GM21576 (cell line): ENCODE results near the gene STX10.
"Not testable (repeated sequence)": the region's sequence is repeated elsewhere in the genome, so short reads cannot be mapped to it uniquely, and the experiment has no call there.

Experiments
- ATAC-seq: cut with Tn5 transposase; IDR thresholded peaks from one replicate; pipeline ENCODE4 v1.9.1; 2021; ENCODE audit warnings: mild to moderate bottlenecking, moderate library complexity; ENCODE audit not compliant: unreplicated experiment

Gene STX10, protein sequence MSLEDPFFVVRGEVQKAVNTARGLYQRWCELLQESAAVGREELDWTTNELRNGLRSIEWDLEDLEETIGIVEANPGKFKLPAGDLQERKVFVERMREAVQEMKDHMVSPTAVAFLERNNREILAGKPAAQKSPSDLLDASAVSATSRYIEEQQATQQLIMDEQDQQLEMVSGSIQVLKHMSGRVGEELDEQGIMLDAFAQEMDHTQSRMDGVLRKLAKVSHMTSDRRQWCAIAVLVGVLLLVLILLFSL

DNA sequence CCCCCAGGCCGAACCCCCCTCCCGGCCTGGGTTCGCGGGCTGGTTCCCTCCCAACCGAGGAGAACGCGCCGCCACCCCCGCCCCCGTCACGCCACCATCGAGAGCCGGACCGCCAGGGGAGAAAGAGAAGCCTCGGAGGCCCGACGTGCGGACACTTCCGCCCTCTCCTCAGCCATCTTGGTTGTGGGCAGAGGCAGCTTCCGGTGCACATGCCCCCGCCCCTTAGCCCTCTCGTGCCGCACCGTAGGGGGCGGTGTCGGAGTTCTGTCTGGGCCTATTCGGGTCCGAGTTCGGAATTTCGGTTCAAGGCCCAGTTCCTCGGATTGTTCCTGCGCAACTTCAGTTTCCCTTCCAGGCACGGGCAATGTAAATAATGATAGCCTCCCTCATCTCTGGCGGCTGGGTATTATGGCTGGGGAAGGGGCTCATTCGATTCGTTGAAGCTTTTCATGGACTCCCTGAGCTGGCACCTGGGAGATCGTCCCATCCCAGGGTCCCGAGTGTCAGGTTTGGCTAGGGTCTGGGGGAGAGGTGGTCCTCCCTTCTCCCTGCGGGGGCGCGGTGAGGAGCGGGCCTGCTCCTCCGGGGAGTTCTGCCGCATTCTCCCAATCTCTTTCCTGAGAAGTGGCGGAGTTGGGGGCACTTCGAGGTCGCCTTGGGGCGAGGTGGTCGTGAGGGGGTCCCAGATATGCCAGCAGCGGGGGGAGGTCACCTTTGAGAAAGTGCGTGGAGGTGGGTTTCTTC lies at the start of gene STX10, which contains the start of gene IER2:
TSS of gene STX10 (minus strand) at position 189 of the 744 bp plus-strand sequence. CDS start 202 bp downstream, outside the sequence.
TSS of gene IER2 (plus strand) at position 225 of the 744 bp plus-strand sequence. CDS start 2,776 bp downstream, outside the sequence.
- peak; percentile 34 for ATAC-seq

DNA sequence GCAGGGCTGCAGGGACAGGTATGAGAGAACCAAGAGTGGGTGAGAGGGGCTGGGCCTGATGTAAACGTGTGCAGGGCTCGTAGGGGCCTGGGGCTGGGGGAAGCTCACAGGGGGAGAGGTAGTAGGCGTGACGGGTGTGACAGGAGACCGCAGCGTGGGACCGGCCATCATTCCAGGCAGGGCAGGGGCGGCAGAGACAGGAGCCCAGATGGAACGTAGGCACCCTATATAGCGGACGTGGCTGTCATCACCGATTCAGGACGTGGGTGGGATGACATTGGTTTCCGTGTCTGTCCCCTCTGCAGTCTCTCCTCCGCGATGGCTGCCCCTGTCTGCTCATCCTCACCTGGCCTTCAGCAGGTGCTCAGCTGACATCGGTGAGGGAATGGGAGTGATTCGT lies 48.5 kb upstream of the STX10 start:
- ATAC-seq, result no peak

DNA sequence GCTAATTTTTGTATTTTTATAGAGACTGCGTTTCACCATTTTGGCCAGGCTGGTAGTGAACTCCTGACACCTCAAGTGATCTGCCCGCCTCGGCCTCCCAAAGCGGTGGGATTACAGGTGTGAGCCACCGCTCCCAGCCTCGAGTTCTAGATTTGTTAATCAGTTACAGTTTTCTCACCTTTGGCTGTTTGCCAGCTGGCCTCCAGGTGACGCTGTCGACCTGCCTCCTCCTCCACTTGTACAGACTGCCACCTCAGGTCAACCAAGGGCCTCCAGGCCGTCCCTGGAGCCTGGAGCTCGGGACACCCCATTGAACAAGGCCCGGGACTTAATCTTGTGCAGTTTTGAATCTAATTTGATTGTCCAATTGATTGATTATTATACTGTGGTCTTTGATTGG lies 45.5 kb upstream of the STX10 start:
- ATAC-seq, result no peak

DNA sequence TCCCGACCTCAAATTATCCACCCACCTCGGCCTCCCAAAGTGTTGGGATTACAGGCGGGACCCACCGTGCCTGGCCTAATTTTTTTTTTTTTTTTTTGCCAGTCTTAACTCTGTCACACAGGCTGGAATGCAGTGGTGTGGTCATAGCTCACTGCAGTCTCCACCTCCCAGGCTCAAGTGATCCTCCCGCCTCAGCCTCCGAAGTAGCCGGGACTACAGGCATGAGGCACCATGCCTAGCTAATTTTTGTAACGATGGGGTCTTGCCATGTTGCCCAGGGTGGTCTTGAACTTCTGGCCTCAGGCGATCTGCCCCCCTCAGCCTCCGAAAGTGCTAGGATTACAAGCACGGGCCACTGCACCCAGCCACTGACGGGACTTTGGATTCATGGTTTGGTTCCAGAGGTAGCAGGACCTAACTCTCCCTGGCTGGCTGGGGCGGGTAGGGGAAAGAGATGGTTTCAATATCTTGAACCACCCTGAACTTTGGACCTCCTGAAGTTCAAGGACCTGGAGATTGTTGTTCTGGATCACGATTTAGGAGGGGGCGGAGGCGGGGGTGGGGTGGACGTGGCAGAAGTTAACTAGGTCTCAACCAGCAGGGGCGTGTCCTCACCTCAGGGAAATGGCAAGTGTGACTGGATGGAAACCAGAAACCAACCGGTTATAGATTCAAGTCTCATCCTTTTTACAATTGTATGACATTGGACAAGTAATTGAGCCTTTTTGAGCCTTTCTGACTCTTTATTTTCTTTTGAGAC lies 40.8 kb upstream of the STX10 start:
- ATAC-seq, result no peak

DNA sequence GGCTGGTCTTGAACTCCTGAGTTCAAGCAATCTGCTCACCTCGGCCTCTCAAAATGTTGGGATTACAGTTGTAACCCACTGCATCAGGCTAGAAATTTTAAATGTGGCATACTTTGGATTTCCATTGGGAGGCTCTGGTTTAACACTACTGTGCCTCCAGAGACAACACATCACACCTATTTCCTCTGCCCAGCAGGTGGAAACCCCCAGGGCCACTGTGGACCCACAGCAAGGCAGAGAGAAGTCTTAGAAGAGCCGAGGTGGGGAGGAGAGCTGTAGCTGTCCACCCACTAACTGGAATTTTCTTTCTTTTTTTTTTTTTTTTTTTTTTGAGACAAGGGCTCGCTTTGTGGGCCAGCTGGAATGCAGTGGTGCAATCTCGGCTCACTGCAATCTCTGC lies 39.4 kb upstream of the STX10 start:
- ATAC-seq, result no peak

DNA sequence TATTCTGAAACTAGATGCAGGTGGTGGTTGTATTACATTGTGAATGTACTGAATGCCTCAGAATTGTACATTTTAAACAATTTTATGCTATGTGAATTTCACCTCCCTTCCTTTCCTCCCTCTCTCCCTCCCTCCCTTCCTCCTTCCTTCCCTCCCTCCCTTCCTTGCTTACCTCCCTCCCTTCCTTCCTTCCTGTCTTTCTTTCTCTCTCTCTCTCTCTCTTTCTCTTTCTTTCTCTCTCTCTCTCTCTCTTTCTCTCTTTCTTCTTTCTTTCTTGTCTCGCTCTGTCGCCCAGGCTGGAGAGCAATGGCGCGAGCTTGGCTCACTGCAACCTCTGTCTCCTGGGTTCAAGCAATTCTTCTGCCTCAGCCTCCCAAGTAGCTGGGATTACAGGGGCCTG lies 37.2 kb upstream of the STX10 start:
- no peak for ATAC-seq

DNA sequence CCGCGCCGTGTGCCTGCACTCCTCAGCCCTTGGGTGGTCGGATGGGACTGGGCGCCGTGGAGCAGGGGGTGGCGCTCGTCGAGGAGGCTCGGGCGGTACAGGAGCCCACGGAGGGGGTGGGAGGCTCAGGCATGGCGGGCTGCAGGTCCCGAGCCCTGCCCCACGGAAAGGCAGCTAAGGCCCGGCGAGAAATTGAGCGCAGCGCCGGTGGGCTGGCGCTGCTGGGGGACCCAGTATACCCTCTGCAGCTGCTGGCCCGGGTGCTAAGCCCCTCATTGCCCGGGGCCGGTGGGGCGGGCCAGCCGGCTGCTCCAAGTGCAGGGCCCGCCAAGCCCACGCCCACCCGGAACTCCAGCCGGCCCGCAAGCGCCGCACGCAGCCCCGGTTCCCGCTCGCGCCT lies 36.5 kb upstream of the STX10 start:
- ATAC-seq, result not testable (repeated sequence)

DNA sequence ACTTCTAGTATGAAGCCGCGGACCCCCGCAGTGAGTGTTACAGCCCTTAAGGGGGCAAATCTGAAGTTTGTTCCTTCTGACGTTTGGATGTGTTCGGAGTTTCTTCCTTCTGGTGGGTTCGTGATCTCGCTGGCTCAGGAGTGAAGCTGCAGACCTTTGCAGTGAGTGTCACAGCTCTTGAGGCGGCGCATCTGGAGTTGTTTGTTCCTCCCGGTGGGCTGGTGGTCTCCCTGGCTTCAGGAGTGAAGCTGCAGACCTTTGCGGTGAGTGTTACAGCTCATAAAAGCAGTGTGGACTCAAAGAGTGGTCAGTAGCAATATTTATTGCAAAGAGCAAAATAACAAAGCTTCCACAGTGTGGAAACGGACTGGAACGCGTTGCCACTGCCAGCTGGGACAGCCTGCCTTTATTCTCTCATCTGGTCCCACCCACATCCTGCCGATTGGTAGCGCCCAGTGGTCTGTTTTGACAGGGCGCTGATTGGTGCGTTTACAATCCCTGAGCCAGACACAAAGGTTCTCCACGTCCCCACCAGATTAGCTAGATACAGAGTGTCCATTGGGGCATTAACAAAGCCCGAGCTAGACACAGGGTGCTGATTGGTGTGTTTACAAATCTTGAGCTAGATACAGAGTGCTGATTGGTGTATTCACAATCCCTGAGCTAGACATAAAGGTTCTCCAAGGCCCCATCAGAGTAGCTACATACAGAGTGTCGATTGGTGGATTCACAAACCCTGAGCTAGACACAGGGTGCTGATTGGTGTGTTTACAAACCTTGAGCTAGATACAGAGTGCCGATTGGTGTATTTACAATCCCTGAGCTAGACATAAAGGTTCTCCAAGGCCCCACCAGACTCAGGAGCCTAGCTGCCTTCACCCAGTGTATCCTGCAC lies 35.8 kb upstream of the STX10 start:
- not testable (repeated sequence) for ATAC-seq

DNA sequence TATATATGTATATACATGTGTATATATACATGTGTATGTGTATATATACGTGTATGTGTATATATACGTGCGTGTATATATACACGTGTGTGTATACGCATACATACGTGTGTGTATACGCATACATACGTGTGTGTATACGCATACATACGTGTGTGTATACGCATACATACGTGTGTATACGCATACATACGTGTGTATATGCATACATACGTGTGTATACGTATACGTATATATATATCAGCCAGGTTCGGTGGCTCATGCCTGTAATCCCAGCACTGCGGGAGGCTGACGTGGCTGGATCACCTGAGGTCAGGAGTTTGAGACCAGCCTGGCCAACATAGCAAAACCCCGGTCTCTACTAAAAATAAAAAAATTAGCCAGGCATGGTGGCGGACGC lies 34.8 kb upstream of the STX10 start:
- ATAC-seq, result not testable (repeated sequence)

DNA sequence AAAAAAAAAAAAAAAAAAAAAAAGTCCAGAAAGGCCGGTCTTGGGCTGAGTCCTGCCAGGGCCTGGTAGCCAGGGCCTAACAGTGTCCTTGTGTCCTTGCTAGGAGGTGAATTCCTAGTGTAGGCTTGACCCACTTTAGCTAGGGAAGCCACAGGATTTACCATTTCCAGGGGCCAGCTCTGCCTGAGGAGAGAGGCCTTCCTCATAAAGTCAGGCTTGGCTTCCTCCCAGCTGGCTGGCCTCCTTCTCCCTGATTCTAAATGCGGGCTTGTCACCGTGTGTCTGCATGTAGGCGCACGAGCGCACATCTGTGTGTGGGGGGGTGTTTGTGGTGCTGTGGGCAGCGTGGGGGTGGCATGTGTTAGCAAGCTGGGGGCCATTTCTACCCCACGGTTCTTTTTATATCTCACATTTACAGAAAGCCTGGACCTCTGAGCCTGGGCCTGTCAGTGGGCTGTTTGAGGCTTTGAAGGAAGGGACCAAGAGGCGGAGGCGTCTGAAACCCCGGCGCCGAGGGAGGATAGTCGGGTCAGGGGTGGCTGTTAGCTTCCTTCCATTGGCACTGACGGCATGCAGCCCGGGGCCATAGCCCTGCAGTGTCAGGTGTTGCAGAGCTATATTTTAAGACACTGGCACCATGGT lies 31.7 kb upstream of the STX10 start:
- no peak for ATAC-seq

DNA sequence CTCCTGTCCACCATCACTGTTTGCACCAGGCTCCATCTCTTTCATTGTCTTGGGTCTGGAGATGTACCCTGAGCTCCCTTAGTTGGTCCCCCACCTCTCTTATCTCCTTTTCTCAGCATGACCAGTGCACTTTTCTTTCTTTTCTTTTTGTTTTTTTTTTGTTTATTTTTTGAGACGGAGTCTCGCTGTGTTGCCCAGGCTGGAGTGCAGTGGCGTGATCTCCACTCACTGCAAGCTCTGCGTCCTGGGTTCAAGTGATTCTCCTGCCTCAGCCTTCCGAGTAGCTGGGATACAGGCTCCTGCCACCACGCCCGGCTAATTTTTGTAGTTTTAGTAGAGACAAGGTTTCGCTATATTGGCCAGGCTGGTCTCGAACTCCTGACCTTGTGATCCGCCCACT lies 28.1 kb upstream of the STX10 start:
- ATAC-seq, result not testable (repeated sequence)

DNA sequence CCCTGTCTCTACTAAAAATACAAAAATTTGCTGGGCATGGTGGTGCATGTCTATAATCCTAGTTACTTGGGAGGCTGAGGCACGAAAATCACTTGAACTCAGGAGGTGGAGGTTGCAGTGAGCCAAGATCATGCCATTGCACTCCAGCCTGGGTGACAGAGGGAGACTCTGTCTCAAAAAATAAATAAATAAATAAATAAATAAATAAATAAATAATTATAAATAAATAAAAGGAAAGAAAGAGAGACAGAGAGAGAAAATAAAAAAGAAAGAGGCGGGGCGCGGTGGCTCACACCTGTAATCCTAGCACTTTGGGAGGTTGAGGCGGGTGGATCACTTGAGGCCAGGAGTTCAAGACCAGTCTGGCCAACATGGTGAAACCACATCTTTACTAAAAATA lies 27.4 kb upstream of the STX10 start:
- ATAC-seq, result not testable (repeated sequence)

DNA sequence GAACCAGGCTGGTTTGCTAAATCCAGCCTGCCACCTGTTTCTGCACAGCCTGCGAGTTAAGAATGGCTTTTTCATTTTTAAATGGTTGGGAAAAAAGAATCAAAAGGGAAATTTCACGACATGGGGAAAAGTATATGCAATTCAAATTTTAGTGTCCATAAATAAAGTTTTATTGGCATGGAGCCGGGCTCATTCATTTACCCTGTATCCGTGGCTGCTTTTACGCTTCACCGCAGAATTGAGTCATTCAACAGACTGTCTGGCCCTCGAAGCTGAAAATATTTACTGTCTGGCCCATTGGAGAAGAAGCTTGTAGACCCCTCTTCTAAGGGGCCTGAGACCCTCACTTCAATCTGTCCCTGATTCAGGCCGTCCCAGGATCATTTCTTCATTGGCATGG lies 26.2 kb upstream of the STX10 start:
- ATAC-seq, result no peak

DNA sequence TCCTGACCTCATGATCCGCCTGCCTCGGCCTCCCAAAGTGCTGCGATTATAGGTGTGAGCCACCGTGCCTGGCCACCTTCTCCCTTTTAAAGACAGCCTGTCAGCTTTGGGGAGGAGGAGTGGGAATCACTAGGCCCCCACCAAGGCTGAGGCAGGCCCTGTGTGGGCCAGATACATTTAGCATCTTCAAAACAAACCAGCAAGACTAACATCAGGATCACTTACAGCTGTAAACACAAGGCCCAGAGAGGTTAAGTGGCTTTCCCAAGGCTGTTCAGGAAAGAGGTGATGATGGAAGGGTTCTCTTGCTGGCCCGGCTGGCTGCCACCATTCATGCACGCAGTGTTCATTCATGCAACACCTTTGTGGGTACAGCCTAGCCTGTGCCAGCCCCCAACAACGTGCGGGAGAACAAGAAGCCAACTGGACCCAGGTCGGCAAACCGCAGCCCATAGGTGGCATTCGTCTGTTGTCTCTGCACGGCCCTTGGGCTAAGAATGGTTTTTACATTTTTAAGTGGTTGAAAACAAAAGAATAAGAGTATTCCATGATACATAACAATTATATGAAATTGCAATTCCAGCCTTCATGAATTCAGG lies 23.1 kb upstream of the STX10 start:
- ATAC-seq, result no peak

DNA sequence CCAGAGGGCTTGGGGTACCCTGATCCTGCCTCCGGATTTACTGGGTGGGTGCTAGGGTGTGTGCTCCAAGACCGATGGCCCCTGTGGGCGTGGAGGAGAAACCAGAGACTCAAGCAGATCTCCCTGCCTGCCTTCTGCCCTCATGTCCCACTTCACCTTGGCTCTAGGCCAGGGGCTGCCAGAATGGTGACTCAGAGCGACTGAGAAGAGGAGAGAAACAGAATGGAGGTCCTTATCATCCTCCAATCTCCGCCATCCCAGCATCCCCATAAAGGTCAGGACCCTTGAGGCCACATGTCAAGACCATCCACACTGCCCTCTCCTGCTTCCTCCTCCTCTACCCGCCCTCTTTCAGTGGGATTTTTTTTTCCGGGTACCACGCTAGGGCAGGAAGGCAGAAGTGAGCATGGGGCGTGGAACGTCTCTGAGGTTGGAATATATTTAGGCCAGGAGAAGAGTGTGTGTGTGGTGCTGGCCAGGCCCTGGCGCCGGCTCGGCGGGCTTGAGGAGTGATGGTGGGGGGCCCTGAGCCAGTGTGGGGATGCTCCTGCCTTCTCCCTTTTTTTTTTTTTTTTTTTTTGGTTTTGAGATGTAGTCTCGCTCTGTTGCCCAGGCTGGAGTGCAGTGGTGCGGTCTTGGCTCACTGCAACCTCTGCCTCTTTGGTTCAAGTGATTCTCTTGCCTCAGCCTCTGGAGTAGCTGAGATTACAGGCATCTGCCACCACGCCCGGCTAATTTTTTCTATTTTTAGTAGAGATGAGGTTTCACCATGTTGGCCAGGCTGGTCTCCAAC lies 22.4 kb upstream of the STX10 start:
- no peak for ATAC-seq

DNA sequence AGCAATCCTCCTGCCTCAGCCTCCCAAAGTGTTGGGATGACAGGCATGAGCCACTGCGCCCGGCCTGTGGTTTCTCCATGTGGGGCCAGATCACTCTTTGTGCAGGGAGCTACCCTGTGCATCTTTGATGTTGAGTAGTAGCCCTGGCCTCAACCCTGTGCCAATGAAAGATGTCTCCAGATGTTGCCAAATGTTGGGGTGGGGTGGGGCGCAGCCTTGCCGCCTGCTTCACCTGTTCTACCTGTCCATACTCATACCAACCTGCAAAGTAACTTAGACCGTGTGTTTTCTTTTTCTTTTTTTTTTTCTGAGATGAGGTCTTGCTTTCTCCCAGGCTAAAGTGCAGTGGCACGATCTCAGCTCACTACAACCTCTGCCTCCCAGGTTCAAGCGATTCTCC lies 21.0 kb upstream of the STX10 start:
- ATAC-seq, result no peak

DNA sequence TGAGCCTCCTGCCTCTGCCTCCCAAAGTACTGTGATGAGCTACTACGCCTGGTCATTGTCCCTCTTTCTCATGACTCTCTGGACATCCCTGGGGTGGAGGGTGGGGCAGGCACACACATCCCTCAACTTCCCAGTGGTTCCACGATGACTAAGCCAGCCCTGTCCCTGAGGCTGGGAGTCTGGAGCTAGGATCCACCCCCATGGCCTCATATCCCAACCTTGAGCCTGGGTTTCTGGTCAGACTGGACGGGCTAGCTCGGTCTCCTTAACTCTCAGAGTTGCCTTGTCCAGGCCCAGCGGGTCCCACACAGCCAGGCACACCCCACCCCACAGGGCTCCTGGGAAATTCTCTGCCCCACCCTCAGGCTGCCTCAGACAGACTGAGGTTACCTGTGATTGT lies 19.6 kb upstream of the STX10 start:
- no peak for ATAC-seq

DNA sequence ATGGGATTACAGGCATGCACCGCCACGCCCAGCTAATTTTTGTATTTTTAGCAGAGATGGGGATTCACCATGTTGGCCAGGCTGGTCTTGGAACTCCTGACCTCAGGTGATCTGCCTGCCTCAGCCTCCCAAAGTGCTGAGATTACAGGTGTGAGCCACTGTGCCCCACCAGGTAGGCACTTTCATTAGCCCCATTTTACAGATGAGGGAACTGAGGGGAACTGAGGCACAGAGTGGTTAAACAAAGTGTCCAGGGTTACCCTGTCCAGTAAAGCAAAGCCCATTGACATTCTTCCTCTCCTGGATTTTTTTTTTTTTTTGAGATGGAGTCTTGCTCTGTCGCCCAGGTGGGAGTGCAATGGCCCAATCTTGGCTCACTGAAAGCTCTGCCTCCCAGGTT lies 16.0 kb upstream of the STX10 start:
- not testable (repeated sequence) for ATAC-seq
